ENCODE results near the gene PAX2.

DNA sequence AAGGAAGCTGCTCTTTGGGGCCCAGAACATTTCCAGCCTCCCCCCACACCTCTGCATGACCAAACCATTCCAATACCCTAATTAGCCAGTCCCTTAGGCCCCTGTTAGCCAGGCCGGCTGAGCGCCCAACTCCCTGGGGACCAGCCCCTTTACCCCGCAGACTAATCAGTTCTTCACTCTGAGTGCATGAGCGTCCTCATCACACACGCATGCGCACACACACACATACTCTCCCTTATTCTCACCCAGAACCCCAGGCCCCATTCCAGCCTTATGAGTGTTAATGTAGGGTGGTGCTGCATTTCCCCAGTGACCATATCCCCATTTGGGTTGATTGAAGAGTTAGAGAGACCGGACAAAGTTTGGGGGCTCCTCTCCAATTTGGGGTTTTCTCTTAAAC is 90.4 kb downstream of the PAX2 start:
- no peak for TF ChIP-seq RARB (CRISPR knock-in tag; IDR thresholded peaks at IDR 0.05)
- TF ChIP-seq TCF4 (CRISPR knock-in tag; IDR thresholded peaks at IDR 0.05; ENCODE audit: borderline replicate concordance), result no peak

All from SK-N-SH treated with all-trans-retinoic acid at 6 μM for 48 hours (cell line).